Neural progenitor cell (in vitro differentiated cells): ENCODE data around the gene ATXN7.

Experiments
- CTCF ChIP-seq: fragments of 200-600 bp; sonication (generic); IDR thresholded peaks from 2 replicates; pipeline ENCODE4 v1.5.1; 2017; ENCODE audit warnings: antibody characterized with exemption, mild to moderate bottlenecking
- EZH2 ChIP-seq: fragments of 200-600 bp; sonication (generic); IDR thresholded peaks from 2 replicates; pipeline ENCODE4 v1.6.1; 2017; ENCODE audit warnings: antibody characterized with exemption, mild to moderate bottlenecking, moderate library complexity

GRCh38 chr3:64027658-64028057 lies 164.0 kb downstream of the ATXN7 start:
- no peak for TF ChIP-seq CTCF
- TF ChIP-seq EZH2, result no peak
